ENCODE data around the gene BTNL2.

The BTNL2 gene

DNA sequence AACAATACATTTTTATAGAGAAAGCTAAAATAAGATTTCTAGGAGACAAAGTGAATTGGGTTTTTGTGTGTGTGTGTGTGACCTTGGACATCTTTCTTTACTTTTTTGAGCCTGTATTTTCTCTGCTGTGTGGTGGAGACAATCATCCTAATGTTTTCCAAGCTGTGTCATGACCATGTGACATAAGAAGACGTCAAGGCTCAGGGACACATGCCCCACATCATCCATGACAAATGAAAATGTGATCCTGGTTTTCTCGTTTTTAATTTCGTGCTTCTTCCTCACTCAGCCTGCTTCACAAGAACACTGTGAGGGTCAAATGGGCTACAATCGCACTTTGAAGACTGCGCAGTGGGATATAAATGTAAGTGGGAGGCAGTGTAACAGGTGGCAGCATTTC, 3.9 kb upstream of the BTNL2 start:
- H3K27me3 ChIP-seq (ENCODE audit: control insufficient read depth, insufficient read depth, low read length): peaks cover 5% of the 10 kb centered on the region
- no peaks in the 10 kb centered on the region for H3K36me3 ChIP-seq (ENCODE audit: control insufficient read depth, insufficient read depth, low read length)
- no peaks in the 10 kb centered on the region for H3K4me1 ChIP-seq (ENCODE audit: control insufficient read depth, insufficient read depth, low read length)
- no peak overlapping the region for H3K27ac ChIP-seq (ENCODE audit: low read depth, low read length)
- H3K9ac ChIP-seq (ENCODE audit: low read length): no peak overlapping the region
- no peak overlapping the region for H3K4me3 ChIP-seq (ENCODE audit: low read length)

GRCh38 chr6:32406197-32406596, 784 bp downstream of the BTNL2 start:
- Histone ChIP-seq H3K27ac (ENCODE audit: low read depth, low read length) (no peak overlapping the region), H3K36me3 (ENCODE audit: control insufficient read depth, insufficient read depth, low read length) (no peaks in the 10 kb centered on the region), H3K4me3 (ENCODE audit: low read length) (no peak overlapping the region), H3K4me1 (ENCODE audit: control insufficient read depth, insufficient read depth, low read length) (no peaks in the 10 kb centered on the region), H3K27me3 (ENCODE audit: control insufficient read depth, insufficient read depth, low read length) (peaks cover 9% of the 10 kb centered on the region), H3K9ac (ENCODE audit: low read length) (no peak overlapping the region)

DNA sequence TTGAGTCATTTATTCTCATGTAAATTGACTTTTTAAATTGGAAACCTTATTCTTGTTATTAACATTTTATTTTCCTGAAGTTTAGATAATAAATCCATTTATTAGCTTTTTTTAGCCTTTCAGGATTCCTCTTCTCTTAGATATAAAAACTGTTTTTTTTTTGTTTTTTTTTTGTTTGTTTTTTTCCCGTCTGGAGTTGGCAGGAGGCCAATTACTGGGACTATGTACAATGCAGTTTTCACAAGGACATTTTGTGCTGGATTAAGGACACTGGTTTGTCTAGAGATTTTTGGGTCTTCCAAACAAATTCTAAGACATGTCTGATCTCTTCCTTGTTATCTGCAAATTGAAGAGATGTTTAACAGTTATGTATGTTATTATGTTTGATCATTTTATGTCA, 1.3 kb downstream of the BTNL2 start:
- Histone ChIP-seq H3K27me3 (ENCODE audit: control insufficient read depth, insufficient read depth, low read length) (peaks cover 9% of the 10 kb centered on the region), H3K4me1 (ENCODE audit: control insufficient read depth, insufficient read depth, low read length) (no peaks in the 10 kb centered on the region), H3K27ac (ENCODE audit: low read depth, low read length) (no peak overlapping the region), H3K36me3 (ENCODE audit: control insufficient read depth, insufficient read depth, low read length) (no peaks in the 10 kb centered on the region), H3K9ac (ENCODE audit: low read length) (no peak overlapping the region), H3K4me3 (ENCODE audit: low read length) (no peak overlapping the region)

- Histone ChIP-seq H3K27me3 (ENCODE audit: control insufficient read depth, insufficient read depth, low read length) (peaks cover 9% of the 10 kb centered on the region), H3K4me1 (ENCODE audit: control insufficient read depth, insufficient read depth, low read length) (no peaks in the 10 kb centered on the region), H3K9ac (ENCODE audit: low read length) (no peak overlapping the region), H3K4me3 (ENCODE audit: low read length) (no peak overlapping the region), H3K36me3 (ENCODE audit: control insufficient read depth, insufficient read depth, low read length) (no peaks in the 10 kb centered on the region), H3K27ac (ENCODE audit: low read depth, low read length) (no peak overlapping the region)
These were observed 4.2 kb downstream of the BTNL2 start for GRCh38 chr6:32402812-32403211.

GRCh38 chr6:32401284-32401963, 5.6 kb downstream of the BTNL2 start:
- Histone ChIP-seq H3K36me3 (ENCODE audit: control insufficient read depth, insufficient read depth, low read length) (no peaks in the 10 kb centered on the region), H3K27me3 (ENCODE audit: control insufficient read depth, insufficient read depth, low read length) (peaks cover 4% of the 10 kb centered on the region), H3K4me3 (ENCODE audit: low read length) (no peak overlapping the region), H3K27ac (ENCODE audit: low read depth, low read length) (no peak overlapping the region), H3K4me1 (ENCODE audit: control insufficient read depth, insufficient read depth, low read length) (no peaks in the 10 kb centered on the region), H3K9ac (ENCODE audit: low read length) (no peak overlapping the region)

DNA sequence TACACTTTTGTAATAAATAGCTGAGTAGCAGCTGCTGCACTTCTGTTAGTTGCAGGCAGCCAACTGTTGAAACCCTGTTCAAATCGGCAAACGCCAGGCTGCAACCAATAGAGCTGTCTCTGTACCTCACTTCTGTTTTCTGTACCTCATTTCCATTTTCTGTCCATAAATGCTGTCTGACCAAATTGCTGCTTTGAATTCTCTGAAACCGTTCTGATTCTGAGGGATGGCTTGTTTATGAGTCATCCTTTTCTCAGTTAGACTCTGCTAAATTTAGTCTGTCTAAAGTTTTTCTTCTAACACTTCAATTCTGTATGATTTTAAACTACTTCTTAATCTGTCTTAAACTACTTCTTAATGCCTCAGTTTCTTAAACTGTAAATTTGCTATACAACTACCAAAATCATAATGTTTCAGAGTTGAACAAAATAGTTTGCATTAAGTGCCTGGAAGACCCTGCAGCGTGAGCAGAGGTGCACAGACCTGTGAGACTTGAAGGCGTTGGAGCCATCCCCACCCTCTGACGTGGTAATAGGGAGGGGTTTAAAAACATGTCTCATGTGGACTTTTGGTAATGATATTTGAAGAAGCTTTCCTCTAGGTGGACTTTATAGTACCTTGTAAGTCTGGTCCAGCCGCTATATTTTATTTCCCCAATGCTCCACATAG, 9.6 kb downstream of the BTNL2 start:
- Histone ChIP-seq H3K27me3 (ENCODE audit: control insufficient read depth, insufficient read depth, low read length) (no peaks in the 10 kb centered on the region), H3K9ac (ENCODE audit: low read length) (no peak overlapping the region), H3K27ac (ENCODE audit: low read depth, low read length) (no peak overlapping the region), H3K4me3 (ENCODE audit: low read length) (no peak overlapping the region), H3K4me1 (ENCODE audit: control insufficient read depth, insufficient read depth, low read length) (no peaks in the 10 kb centered on the region), H3K36me3 (ENCODE audit: control insufficient read depth, insufficient read depth, low read length) (no peaks in the 10 kb centered on the region)

- no peak overlapping the region for H3K4me3 ChIP-seq (ENCODE audit: low read length)
- no peaks in the 10 kb centered on the region for H3K27me3 ChIP-seq (ENCODE audit: control insufficient read depth, insufficient read depth, low read length)
- no peaks in the 10 kb centered on the region for H3K4me1 ChIP-seq (ENCODE audit: control insufficient read depth, insufficient read depth, low read length)
- no peak overlapping the region for H3K27ac ChIP-seq (ENCODE audit: low read depth, low read length)
- no peak overlapping the region for H3K9ac ChIP-seq (ENCODE audit: low read length)
- H3K36me3 ChIP-seq (ENCODE audit: control insufficient read depth, insufficient read depth, low read length): no peaks in the 10 kb centered on the region
These were observed 11.0 kb downstream of the BTNL2 start for GRCh38 chr6:32396028-32396427.

GRCh38 chr6:32393665-32394420, 13.1 kb downstream of the BTNL2 start:
- Histone ChIP-seq H3K4me1 (ENCODE audit: control insufficient read depth, insufficient read depth, low read length) (no peaks in the 10 kb centered on the region), H3K36me3 (ENCODE audit: control insufficient read depth, insufficient read depth, low read length) (no peaks in the 10 kb centered on the region), H3K27me3 (ENCODE audit: control insufficient read depth, insufficient read depth, low read length) (no peaks in the 10 kb centered on the region), H3K27ac (ENCODE audit: low read depth, low read length) (no peak overlapping the region), H3K9ac (ENCODE audit: low read length) (no peak overlapping the region), H3K4me3 (ENCODE audit: low read length) (no peak overlapping the region)

DNA sequence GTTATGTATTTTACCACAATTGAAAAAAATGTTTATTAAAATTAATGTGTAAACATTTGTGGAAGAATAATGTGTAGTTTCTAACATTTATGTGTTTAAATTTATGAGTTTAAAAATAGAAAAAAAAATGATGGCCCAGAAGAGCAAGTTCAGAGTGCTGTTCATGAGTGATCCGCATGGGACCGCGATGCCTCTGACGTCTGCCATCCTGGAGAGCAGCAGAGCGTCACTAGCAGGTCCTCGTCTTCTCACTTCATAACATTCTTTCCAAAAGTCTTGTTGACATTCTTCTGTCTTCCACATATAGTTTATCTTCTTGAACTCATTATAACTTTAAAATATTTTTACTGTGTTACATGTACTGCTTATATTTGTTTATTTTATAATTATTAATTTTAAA, 15.5 kb downstream of the BTNL2 start:
- Histone ChIP-seq H3K9ac (ENCODE audit: low read length) (no peak overlapping the region), H3K27me3 (ENCODE audit: control insufficient read depth, insufficient read depth, low read length) (no peaks in the 10 kb centered on the region), H3K36me3 (ENCODE audit: control insufficient read depth, insufficient read depth, low read length) (no peaks in the 10 kb centered on the region), H3K4me1 (ENCODE audit: control insufficient read depth, insufficient read depth, low read length) (no peaks in the 10 kb centered on the region), H3K27ac (ENCODE audit: low read depth, low read length) (no peak overlapping the region), H3K4me3 (ENCODE audit: low read length) (no peak overlapping the region)

DNA sequence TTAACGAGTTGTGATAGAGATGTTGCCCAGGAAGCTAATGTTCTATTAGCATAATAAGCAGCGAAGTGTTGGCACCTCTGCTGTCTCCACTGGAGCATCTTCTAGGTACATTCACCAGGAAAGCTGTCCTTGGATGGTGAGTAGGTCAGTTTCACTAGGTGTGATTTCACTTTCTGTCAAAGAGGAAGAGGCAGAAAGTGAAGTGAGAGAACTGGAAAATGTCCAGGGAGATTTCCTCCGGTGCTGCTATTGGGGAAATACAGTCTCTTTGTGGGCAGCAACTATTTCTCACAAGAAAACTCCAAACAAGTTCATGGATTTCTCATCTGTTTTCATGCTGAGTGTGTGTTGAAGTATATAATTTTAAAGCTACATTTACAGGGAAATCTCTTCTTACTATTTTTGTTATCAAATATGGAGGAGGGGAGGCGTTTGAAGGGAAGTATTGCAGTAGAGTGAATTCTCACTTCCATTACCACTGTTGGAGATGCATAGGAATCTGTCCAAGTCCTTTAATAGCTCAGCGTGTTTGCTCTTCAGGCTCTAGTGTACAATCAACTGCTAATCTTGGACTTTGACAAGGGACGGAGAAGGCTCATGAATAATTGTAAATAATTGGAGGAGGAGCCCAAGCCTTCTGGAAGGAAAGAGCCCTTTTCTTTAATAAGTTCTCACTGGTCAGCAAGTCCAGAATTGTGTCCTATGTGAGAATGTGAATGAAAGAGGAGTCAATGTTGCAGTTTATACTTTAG, 19.2 kb downstream of the BTNL2 start:
- no peak overlapping the region for H3K4me3 ChIP-seq (ENCODE audit: low read length)

DNA sequence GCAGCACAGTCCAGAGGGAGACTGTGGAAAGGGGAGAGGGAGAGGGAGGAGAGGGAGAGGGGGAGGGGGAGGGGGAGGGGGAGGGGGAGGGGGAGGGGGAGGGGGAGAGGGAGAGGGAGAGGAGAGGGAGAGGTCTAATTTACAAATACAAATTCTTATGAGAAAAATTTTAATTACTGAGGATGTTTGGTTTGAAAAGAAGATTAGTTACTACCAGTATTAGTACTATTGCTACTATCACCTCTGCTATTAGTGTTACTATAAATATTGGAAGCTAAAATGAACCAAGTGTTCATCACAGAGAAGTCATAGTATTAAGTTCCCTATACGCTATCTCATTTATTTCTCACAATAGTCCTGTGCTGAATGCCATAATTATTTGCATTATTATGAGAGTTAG, 20.9 kb downstream of the BTNL2 start:
- Histone ChIP-seq H3K27ac (ENCODE audit: low read depth, low read length) (no peak overlapping the region), H3K36me3 (ENCODE audit: control insufficient read depth, insufficient read depth, low read length) (no peaks in the 10 kb centered on the region), H3K4me3 (ENCODE audit: low read length) (no peak overlapping the region), H3K4me1 (ENCODE audit: control insufficient read depth, insufficient read depth, low read length) (no peaks in the 10 kb centered on the region), H3K9ac (ENCODE audit: low read length) (no peak overlapping the region), H3K27me3 (ENCODE audit: control insufficient read depth, insufficient read depth, low read length) (no peaks in the 10 kb centered on the region)

More for the DNA sequence above, 19.2 kb downstream of the BTNL2 start:
- no peaks in the 10 kb centered on the region for H3K36me3 ChIP-seq (ENCODE audit: control insufficient read depth, insufficient read depth, low read length)
- no peak overlapping the region for H3K27ac ChIP-seq (ENCODE audit: low read depth, low read length)
- H3K9ac ChIP-seq (ENCODE audit: low read length): no peak overlapping the region
- no peaks in the 10 kb centered on the region for H3K4me1 ChIP-seq (ENCODE audit: control insufficient read depth, insufficient read depth, low read length)
- H3K27me3 ChIP-seq (ENCODE audit: control insufficient read depth, insufficient read depth, low read length): no peaks in the 10 kb centered on the region

GRCh38 chr6:32382757-32383420, 24.1 kb downstream of the BTNL2 start:
- no peak overlapping the region for H3K27ac ChIP-seq (ENCODE audit: low read depth, low read length)
- H3K27me3 ChIP-seq (ENCODE audit: control insufficient read depth, insufficient read depth, low read length): no peaks in the 10 kb centered on the region
- H3K4me1 ChIP-seq (ENCODE audit: control insufficient read depth, insufficient read depth, low read length): no peaks in the 10 kb centered on the region
- H3K4me3 ChIP-seq (ENCODE audit: low read length): no peak overlapping the region
- no peaks in the 10 kb centered on the region for H3K36me3 ChIP-seq (ENCODE audit: control insufficient read depth, insufficient read depth, low read length)
- H3K9ac ChIP-seq (ENCODE audit: low read length): no peak overlapping the region
